Measurements from ENCODE around the gene PPA2. TPM values are rescaled to one million over a fixed set of nuclear protein-coding genes. Genes with fewer than 3 reads are reported as not detected.

Gene PPA2
- total RNA-seq, 1 experiment from 2014 or later: 76.4 TPM

DNA sequence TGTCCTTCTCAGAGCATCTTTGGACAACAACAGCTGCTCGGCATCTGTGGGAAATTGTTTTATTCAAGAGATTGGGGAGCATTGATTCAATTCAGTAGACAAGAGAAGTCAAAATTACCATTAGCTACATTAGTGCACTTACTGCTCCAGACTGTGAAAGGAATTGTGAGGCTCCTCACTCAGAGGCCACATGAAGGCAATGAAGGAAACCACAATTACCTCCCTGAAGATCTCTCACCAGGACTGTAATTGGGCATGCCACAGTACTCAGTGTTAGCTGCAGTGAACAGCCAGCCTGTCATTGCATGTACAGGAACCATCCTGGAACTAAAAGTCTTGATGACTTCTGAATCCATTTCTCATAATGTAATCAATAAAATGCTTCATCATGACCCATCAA lies 144.8 kb downstream of the PPA2 start:
- Histone ChIP-seq H2BK20ac (ENCODE audit: low read depth, low read length, poor library complexity, severe bottlenecking) (no peak overlapping the region), H2BK15ac (ENCODE audit: low read depth, low read length) (no peak overlapping the region), H3K4me2 (ENCODE audit: insufficient read depth, insufficient read length, low read length) (no peak overlapping the region), H3K27me3 (ENCODE audit: insufficient read depth, low read length) (no peaks in the 10 kb centered on the region), H2BK12ac (ENCODE audit: insufficient read length, low read depth, low read length) (no peak overlapping the region), H3K18ac (ENCODE audit: insufficient read length, low read depth, low read length) (no peak overlapping the region), H3K27ac (ENCODE audit: insufficient read length, low read depth, low read length) (no peak overlapping the region), H4K20me1 (ENCODE audit: control insufficient read depth, insufficient read depth, insufficient read length) (no peaks in the 10 kb centered on the region), H3K56ac (ENCODE audit: insufficient read length, low read depth, low read length) (no peak overlapping the region), H3K79me2 (ENCODE audit: insufficient read depth, low read length) (no peaks in the 10 kb centered on the region), H3K23me2 (ENCODE audit: insufficient read length, low read depth, low read length, poor library complexity, severe bottlenecking) (no peaks in the 10 kb centered on the region), H4K5ac (ENCODE audit: insufficient read length, low read depth, low read length) (no peak overlapping the region), H2AFZ (ENCODE audit: low read length) (no peak overlapping the region), H2AK5ac (ENCODE audit: insufficient read length, low read length) (no peak overlapping the region), H3K14ac (ENCODE audit: insufficient read depth, low read length) (no peak overlapping the region), H3K9me3 (ENCODE audit: control insufficient read depth, low read depth, low read length) (no peaks in the 10 kb centered on the region), H3K4me1 (ENCODE audit: insufficient read depth, low read length) (no peaks in the 10 kb centered on the region; the same call in 1 of the 2 replicates), H3K4ac (ENCODE audit: low read depth, low read length) (no peak overlapping the region), H3K23ac (ENCODE audit: insufficient read length, low read depth, low read length) (no peak overlapping the region), H4K91ac (ENCODE audit: insufficient read length, low read depth, low read length) (no peak overlapping the region), H3K79me1 (ENCODE audit: insufficient read depth, low read depth, low read length, poor library complexity, severe bottlenecking) (no peaks in the 10 kb centered on the region), H2BK120ac (ENCODE audit: low read depth, low read length, poor library complexity, severe bottlenecking) (no peak overlapping the region), H3T11ph (ENCODE audit: low read length) (no peak overlapping the region), H4K8ac (replicated peaks; ENCODE audit: insufficient read length, low read depth, low read length) (no peak overlapping the region), H3K9ac (ENCODE audit: extremely low read depth, insufficient read length, low read length) (no peak overlapping the region), H2BK5ac (ENCODE audit: insufficient read length, low read length) (no peak overlapping the region)
- WGBS (ENCODE audit: extremely low coverage, insufficient read length, low lambda C conversion rate): no CpG with 5 or more reads among the region's 1 CpG
- TF ChIP-seq CTCF (conservative IDR thresholded peaks at IDR 0.05): no peak
- Mint-ChIP-seq H3K4me3 (no peak overlapping the region), H3K36me3 (ENCODE audit: insufficient read depth in 1 of 3, low read depth in 3 of 3) (no peaks in the 10 kb centered on the region; a peak in 2 of 7 replicates), H3K9me3 (no peaks in the 10 kb centered on the region), H3K4me1 (peaks cover 2 to 7% of the 10 kb centered on the region in 2 experiments; a peak in 3 of 4 replicates), H3K27ac (no peak overlapping the region), H3K27me3 (ENCODE audit: low read depth) (peaks cover 2% of the 10 kb centered on the region; the same call in 1 of the 2 replicates)
- no peak for DNase-seq

All from H9 (cell line).